Choroid plexus epithelial cell (primary cell): ENCODE measurements around the gene CAVIN4.

ENCODE experiments used
- DNase-seq: peaks from one replicate; pipeline ENCODE4 v3.0.0-alpha.2; 2010; ENCODE audit warnings: low read depth
- H3K4me3 ChIP-seq: 2 replicates; pipeline ENCODE4 v1.5.1; 2011; ENCODE audit warnings: low read depth, mild to moderate bottlenecking, control low read depth, low read length, moderate library complexity
- CTCF ChIP-seq: conservative IDR thresholded peaks from 2 replicates; pipeline ENCODE4 v1.5.1; 2011; ENCODE audit warnings: low read depth, mild to moderate bottlenecking, control low read depth, inconsistent platforms, low read length, moderate library complexity

The CAVIN4 gene

GRCh38 chr9:100598641-100599145 is 20.8 kb downstream of the CAVIN4 start:
- peak overlapping the region; percentile 63 for H3K4me3 ChIP-seq
- peak; percentile 76 for DNase-seq
- no peak for TF ChIP-seq CTCF

GRCh38 chr9:100600521-100601079 is 22.7 kb downstream of the CAVIN4 start:
- no peak overlapping the region for H3K4me3 ChIP-seq
- TF ChIP-seq CTCF = no peak
- DNase-seq = no peak

GRCh38 chr9:100601216-100601615 is 23.3 kb downstream of the CAVIN4 start:
- H3K4me3 ChIP-seq = no peak overlapping the region
- peak; percentile 83 for DNase-seq
- TF ChIP-seq CTCF = peak; percentile 92

- H3K4me3 ChIP-seq = no peak overlapping the region
- DNase-seq = peak; percentile 76
- peak; percentile 76 for TF ChIP-seq CTCF
These were observed 24.5 kb downstream of the CAVIN4 start for GRCh38 chr9:100602342-100602801.

- DNase-seq = no peak
- no peak overlapping the region for H3K4me3 ChIP-seq
- no peak for TF ChIP-seq CTCF
These were observed 27.5 kb downstream of the CAVIN4 start for GRCh38 chr9:100605405-100605804.

GRCh38 chr9:100619194-100619593 is 41.3 kb downstream of the CAVIN4 start:
- no peak overlapping the region for H3K4me3 ChIP-seq
- no peak for DNase-seq
- no peak for TF ChIP-seq CTCF

- no peak for DNase-seq
- no peak for TF ChIP-seq CTCF
- H3K4me3 ChIP-seq = no peak overlapping the region
These were observed 41.8 kb downstream of the CAVIN4 start for GRCh38 chr9:100619665-100620064.
